H7 (cell line): ENCODE measurements around the gene ODF4. TPM values are rescaled to one million over a fixed set of nuclear protein-coding genes. Genes with fewer than 3 reads are reported as not detected.
"Not testable (repeated sequence)": the region's sequence is repeated elsewhere in the genome, so short reads cannot be mapped to it uniquely, and the experiment has no call there.

ENCODE experiments used
- DNase-seq: peaks from one replicate; pipeline ENCODE4 v3.0.0; 2012
- H3K27me3 ChIP-seq: 2 replicates; pipeline ENCODE4 v1.6.0; 2011; ENCODE audit warnings: mild to moderate bottlenecking, low read length; ENCODE audit not compliant: control insufficient read depth, insufficient read depth
- H3K36me3 ChIP-seq: replicated peaks from 2 replicates; pipeline ENCODE4 v1.5.1; 2011; ENCODE audit warnings: low read length; ENCODE audit not compliant: control insufficient read depth, insufficient read depth
- H3K4me3 ChIP-seq: 2 replicates; pipeline ENCODE4 v1.5.1; 2011; ENCODE audit warnings: low read depth, mild to moderate bottlenecking, control low read depth, low read length, moderate library complexity; ENCODE audit not compliant: insufficient read depth
- total RNA-seq: library from RNA; depleted of rRNA; stranded (reverse); fragments of >200 nt; shearing (Covaris generic); gene quantifications from 2 replicates; pipeline ENCODE4 v1.2.3, GENCODE V29; 2014

ODF4 gene
- total RNA-seq, 1 experiment from 2014 or later, result not detected

DNA sequence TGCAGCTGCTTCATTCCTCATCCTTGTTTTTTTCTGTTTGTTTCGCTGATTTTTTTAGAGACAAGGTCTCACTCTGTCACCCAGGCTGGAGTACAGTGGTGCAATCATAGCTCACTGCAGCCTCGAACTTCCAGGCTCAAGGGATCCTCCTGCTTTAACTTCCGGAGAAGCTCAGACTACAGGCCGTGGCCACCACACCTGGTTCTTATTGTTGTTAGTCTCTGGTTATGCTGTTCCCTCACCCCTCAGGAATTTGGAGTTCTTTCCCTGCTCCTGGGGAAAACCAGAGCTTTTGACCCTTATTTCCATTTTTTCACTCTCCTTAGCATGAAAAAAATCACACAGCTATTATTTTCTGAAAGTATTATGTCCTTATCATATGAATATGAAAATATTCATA, 1.8 kb downstream of the ODF4 start:
- DNase-seq, result peak; percentile 58
- Histone ChIP-seq H3K27me3 (no peaks in the 10 kb centered on the region), H3K36me3 (no peaks in the 10 kb centered on the region), H3K4me3 (no peak overlapping the region)

- no peak for DNase-seq
- no peak overlapping the region for H3K4me3 ChIP-seq
- no peaks in the 10 kb centered on the region for H3K27me3 ChIP-seq
- H3K36me3 ChIP-seq, result no peaks in the 10 kb centered on the region
Measured at GRCh38 chr17:8345052-8345690, 5.5 kb downstream of the ODF4 start.

GRCh38 chr17:8345951-8346665, 6.5 kb downstream of the ODF4 start:
- Histone ChIP-seq H3K36me3 (no peaks in the 10 kb centered on the region), H3K4me3 (no peak overlapping the region), H3K27me3 (no peaks in the 10 kb centered on the region)
- no peak for DNase-seq

DNA sequence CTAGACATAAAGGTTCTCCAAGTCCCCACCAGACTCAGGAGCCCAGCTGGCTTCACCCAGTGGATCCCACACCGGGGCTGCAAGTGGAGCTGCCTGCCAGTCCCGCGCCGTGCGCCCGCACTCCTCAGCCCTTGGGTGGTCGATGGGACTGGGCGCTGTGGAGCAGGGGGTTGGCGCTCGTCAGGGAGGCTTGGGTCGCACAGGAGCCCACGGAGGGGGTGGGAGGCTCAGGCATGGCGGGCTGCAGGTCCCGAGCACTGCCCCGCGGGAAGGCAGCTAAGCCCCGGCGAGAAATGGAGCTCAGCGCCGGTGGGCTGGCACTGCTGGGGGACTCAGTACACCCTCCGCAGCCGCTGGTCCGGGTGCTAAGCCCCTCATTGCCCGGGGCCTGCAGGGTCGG, 7.4 kb downstream of the ODF4 start:
- not testable (repeated sequence) for H3K4me3 ChIP-seq, H3K36me3 ChIP-seq, H3K27me3 ChIP-seq, DNase-seq

- no peak overlapping the region for H3K4me3 ChIP-seq
- no peaks in the 10 kb centered on the region for H3K27me3 ChIP-seq
- no peaks in the 10 kb centered on the region for H3K36me3 ChIP-seq
- DNase-seq, result no peak
Measured at GRCh38 chr17:8350339-8350738, 10.7 kb downstream of the ODF4 start.

DNA sequence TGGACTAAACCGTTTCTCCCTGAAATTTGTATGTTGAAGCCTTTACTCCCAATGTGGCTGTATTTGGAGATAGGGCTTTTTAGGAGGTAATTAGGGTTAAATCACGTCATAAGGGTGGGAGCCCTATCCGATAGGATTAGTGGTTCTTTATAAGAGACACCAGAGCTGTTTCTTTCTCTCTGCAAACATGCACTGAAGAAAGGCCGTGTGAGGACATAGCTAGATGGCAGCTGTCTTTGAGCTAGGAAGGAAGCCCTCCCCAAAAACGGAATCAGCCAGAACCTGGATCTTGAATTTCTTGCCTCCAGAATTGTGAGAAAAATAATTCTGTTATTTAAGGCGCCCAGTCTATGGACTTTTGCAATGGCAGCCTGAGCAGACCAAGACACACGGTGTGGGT, 14.1 kb downstream of the ODF4 start:
- H3K4me3 ChIP-seq, result no peak overlapping the region
- no peaks in the 10 kb centered on the region for H3K36me3 ChIP-seq
- no peak for DNase-seq
- no peaks in the 10 kb centered on the region for H3K27me3 ChIP-seq

- Histone ChIP-seq H3K27me3 (no peaks in the 10 kb centered on the region), H3K4me3 (no peak overlapping the region), H3K36me3 (no peaks in the 10 kb centered on the region)
- no peak for DNase-seq
Measured at GRCh38 chr17:8354236-8354635, 14.6 kb downstream of the ODF4 start.

- no peaks in the 10 kb centered on the region for H3K36me3 ChIP-seq
- H3K4me3 ChIP-seq, result no peak overlapping the region
- H3K27me3 ChIP-seq, result no peaks in the 10 kb centered on the region
- no peak for DNase-seq
Measured at GRCh38 chr17:8357910-8358309, 18.3 kb downstream of the ODF4 start.

GRCh38 chr17:8359769-8360168, 20.1 kb downstream of the ODF4 start:
- H3K36me3 ChIP-seq, result no peaks in the 10 kb centered on the region
- no peak for DNase-seq
- no peak overlapping the region for H3K4me3 ChIP-seq
- no peaks in the 10 kb centered on the region for H3K27me3 ChIP-seq

DNA sequence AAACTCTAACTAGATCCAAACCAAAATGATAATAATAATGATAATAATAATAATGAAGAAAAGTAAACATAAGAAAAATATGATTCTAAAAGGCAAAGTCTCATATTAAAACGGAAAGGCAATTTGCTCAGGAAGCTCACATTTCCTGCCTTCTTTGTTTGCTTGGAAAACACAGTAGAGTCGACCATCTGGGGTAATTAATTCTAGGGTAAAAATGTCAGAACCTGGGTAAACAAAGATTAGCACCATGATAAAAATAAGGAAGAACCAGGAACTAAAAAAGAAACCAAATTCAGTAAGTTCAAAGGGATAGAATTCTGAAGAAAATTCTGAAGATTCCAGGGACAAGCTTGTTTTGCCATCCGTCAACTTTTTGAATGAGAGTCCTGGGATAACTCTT, 20.6 kb downstream of the ODF4 start:
- Histone ChIP-seq H3K36me3 (0 out of 2 replicates have a peak, but pooled peaks cover under 1% of the 10 kb centered on the region), H3K4me3 (no peak overlapping the region), H3K27me3 (no peaks in the 10 kb centered on the region)
- no peak for DNase-seq

DNA sequence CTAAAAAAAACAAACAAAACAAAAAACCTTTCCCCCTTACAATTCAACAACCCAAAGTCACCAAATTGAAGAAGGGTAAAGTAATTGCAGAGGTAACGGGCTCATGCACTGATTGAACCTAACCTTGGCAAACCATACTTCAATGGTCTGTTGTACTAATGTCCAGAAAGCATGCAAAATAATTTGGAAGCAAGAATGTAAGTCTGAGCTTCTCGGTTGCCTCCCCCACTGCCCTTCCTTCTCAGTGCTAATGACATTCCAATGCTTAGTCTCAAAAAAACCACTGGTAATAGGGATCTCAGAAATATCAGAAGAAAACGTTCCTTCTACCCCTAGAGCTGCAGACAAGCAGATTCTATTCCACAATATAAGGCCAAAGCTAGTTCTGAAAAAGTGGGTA, 21.1 kb downstream of the ODF4 start:
- Histone ChIP-seq H3K4me3 (no peak overlapping the region), H3K27me3 (no peaks in the 10 kb centered on the region), H3K36me3 (0 out of 2 replicates have a peak, but pooled peaks cover 1% of the 10 kb centered on the region)
- DNase-seq, result no peak

DNA sequence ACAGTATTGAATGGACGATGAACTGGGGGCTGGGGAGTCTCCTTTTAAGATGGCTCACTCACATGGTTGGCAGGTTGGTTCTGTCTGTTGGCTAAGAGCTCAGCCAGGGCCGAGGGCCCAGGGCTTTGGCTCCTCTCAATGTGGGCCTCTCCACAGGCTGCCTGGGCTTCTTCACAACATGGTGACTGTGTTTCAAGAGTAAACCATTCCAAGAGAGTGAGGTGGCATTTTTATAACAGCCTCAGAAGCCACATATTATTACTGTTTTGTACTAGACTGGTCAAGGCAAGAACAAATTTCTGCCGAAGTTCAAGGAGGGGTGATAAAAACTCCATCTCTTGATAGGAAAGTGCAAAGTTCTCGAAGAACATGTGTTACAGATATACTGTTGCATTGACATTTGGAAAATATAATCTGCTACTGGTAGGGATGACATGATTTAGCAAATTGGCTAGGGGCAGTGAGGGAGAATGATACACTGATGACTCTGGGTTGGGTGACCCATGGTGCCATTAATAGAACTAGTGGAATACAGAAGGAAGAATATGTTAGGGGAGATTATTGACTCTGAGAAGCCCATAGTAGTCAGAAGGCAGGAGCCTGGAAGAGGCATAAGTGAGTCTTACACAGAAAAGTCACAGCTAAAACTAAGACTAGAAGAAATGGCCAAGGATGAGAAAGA, 23.2 kb downstream of the ODF4 start:
- no peaks in the 10 kb centered on the region for H3K27me3 ChIP-seq
- 0 out of 2 replicates have a peak, but pooled peaks cover 1% of the 10 kb centered on the region for H3K36me3 ChIP-seq
- no peak overlapping the region for H3K4me3 ChIP-seq
- DNase-seq, result no peak

DNA sequence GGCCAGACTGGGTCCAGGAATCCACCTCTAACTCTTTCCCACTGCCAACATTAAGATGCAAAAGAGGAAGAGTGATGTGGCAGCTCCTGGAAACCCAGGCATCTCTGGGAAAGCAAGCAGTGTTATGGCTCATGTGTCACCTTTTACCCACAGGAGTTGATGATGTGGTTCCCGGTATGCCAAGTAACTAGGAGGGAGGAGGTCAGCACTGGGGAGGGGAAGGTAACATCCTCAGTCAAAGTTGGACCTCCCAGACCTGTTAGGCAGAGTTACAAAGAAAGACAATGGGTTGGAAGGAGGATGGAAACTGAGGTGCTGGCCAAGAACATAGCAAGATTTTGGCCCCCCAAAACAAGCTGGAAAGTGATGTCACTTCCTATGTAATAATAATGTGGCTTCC, 25.5 kb downstream of the ODF4 start:
- no peak for DNase-seq
- Histone ChIP-seq H3K36me3 (peaks cover 8% of the 10 kb centered on the region), H3K27me3 (no peaks in the 10 kb centered on the region), H3K4me3 (no peak overlapping the region)

GRCh38 chr17:8366231-8366630, 26.6 kb downstream of the ODF4 start:
- no peak for DNase-seq
- Histone ChIP-seq H3K27me3 (no peaks in the 10 kb centered on the region), H3K4me3 (no peak overlapping the region), H3K36me3 (peaks cover 8% of the 10 kb centered on the region)

GRCh38 chr17:8368193-8368592, 28.6 kb downstream of the ODF4 start:
- DNase-seq, result no peak
- Histone ChIP-seq H3K27me3 (no peaks in the 10 kb centered on the region), H3K36me3 (peaks cover 10% of the 10 kb centered on the region), H3K4me3 (no peak overlapping the region)
